Peyer's patch (tissue), 4 donors: ENCODE data around the gene PDHA2.

Experiments used
- POLR2A ChIP-seq, 2 donors: fragments of 450-650 bp; IDR thresholded peaks; one replicate each; pipeline ENCODE4 v1.5.1; 2017; ENCODE audit warnings: antibody characterized with exemption in 2 of 2, mild to moderate bottlenecking in 2 of 2, moderate library complexity in 2 of 2
- TF ChIP-seq, protein P1 (sequence below), 6 experiments: fragments of 450-650 bp in 4 of 6; fragments of 200-600 bp in 2 of 6; sonication (generic) in 1 of 6; IDR thresholded peaks; one replicate each; pipeline ENCODE4 v1.5.1; 2017 to 2019; ENCODE audit warnings: antibody characterized with exemption in 6 of 6, mild to moderate bottlenecking in 3 of 6, moderate library complexity in 1 of 6

DNA sequence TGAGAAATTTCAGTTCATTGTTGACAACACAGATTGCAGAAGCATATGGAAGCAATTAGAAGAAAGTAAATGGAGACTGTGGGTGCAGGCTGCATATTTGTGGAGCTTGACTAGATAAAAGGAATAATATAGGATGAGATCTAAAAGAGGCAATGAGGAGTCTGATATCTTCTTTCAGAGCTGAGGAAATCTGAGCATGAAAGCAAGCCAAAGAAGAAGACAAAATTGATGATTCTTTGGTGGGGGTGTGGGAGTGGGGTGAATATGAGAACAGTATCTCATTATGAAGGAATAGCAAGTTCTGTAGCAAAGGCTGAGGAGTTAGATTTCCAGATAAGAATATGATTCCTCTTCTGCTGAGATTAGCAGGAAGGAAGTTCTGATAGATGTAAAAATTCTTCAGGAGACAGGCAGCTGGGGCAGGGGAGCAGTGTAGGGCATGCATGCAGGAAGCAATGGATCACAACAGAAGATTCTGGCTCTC, 6.1 kb upstream of the PDHA2 start:
- TF ChIP-seq, protein P1, sequence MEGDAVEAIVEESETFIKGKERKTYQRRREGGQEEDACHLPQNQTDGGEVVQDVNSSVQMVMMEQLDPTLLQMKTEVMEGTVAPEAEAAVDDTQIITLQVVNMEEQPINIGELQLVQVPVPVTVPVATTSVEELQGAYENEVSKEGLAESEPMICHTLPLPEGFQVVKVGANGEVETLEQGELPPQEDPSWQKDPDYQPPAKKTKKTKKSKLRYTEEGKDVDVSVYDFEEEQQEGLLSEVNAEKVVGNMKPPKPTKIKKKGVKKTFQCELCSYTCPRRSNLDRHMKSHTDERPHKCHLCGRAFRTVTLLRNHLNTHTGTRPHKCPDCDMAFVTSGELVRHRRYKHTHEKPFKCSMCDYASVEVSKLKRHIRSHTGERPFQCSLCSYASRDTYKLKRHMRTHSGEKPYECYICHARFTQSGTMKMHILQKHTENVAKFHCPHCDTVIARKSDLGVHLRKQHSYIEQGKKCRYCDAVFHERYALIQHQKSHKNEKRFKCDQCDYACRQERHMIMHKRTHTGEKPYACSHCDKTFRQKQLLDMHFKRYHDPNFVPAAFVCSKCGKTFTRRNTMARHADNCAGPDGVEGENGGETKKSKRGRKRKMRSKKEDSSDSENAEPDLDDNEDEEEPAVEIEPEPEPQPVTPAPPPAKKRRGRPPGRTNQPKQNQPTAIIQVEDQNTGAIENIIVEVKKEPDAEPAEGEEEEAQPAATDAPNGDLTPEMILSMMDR (IDR thresholded peaks at IDR 0.05), result no peak
- TF ChIP-seq POLR2A (IDR thresholded peaks at IDR 0.05), result no peak
